Caco-2 (cell line): Measurements from ENCODE around the gene TSPAN14. TPM values are rescaled to one million over a fixed set of nuclear protein-coding genes. Genes with fewer than 3 reads are reported as not detected.

Experiments
- BruUV-seq: library from RNA; stranded (reverse); fragments of 400-500 nt; replicated peaks from 2 replicates; lab custom pipeline; 2021; lab: Mats Ljungman, UMichigan
- CTCF ChIA-PET: fragments of 300-600 bp; sonication (Branson Sonifier 250); formaldehyde crosslinking; loops from one replicate; lab custom pipeline; 2022; ENCODE audit warnings: antibody characterized with exemption; lab: Charles Lee
- POLR2A ChIA-PET: fragments of 300-600 bp; sonication (Branson Sonifier 250); formaldehyde crosslinking; loops from one replicate; lab custom pipeline; 2022; ENCODE audit warnings: antibody characterized with exemption; lab: Charles Lee
- DNase-seq, 2 experiments: peaks; one replicate each; pipeline versions ENCODE4 v3.0.0 to v3.0.0-alpha.2; 2020 to 2022
- H3K27me3 ChIP-seq: replicated peaks from 2 replicates; pipeline ENCODE4 v1.6.0; 2011; ENCODE audit warnings: low read length; ENCODE audit not compliant: control insufficient read depth, insufficient read depth
- H3K36me3 ChIP-seq: 2 replicates; pipeline ENCODE4 v1.5.1; 2011; ENCODE audit warnings: low read length; ENCODE audit not compliant: control insufficient read depth, insufficient read depth
- H3K4me1 ChIP-seq: fragments of 250-450 bp; sonication (Bioruptor Pico); 2 replicates; pipeline ENCODE4 v1.5.1; 2020; ENCODE audit warnings: mild to moderate bottlenecking
- H3K4me3 ChIP-seq: 2 replicates; pipeline ENCODE4 v1.5.1; 2011; ENCODE audit warnings: low read depth, mild to moderate bottlenecking, control low read depth, low read length
- H3K9me3 ChIP-seq: fragments of 250-450 bp; sonication (Bioruptor Pico); 2 replicates; pipeline ENCODE4 v1.5.1; 2020; ENCODE audit warnings: mild to moderate bottlenecking, moderate library complexity
- H3K27ac Mint-ChIP-seq: one replicate; pipeline ENCODE4 v1.8.0; 2022; ENCODE audit warnings: mixed read lengths; ENCODE audit not compliant: unreplicated experiment
- H3K27me3 Mint-ChIP-seq: one replicate; pipeline ENCODE4 v1.8.0; 2022; ENCODE audit warnings: mixed read lengths; ENCODE audit not compliant: insufficient read depth, unreplicated experiment
- H3K36me3 Mint-ChIP-seq: one replicate; pipeline ENCODE4 v1.8.0; 2022; ENCODE audit warnings: mild to moderate bottlenecking, mixed read lengths; ENCODE audit not compliant: insufficient read depth, unreplicated experiment
- H3K4me1 Mint-ChIP-seq: one replicate; pipeline ENCODE4 v1.8.0; 2022; ENCODE audit warnings: low read depth, mixed read lengths; ENCODE audit not compliant: unreplicated experiment
- H3K4me3 Mint-ChIP-seq: one replicate; pipeline ENCODE4 v1.8.0; 2022; ENCODE audit warnings: mild to moderate bottlenecking, moderate library complexity, mixed read lengths; ENCODE audit not compliant: unreplicated experiment
- H3K9me3 Mint-ChIP-seq: one replicate; pipeline ENCODE4 v1.8.0; 2022; ENCODE audit warnings: mixed read lengths; ENCODE audit not compliant: unreplicated experiment
- CTCF ChIP-seq, 2 experiments: fragments of 200-600 bp in 1 of 2; IDR thresholded peaks; 1 replicate in 1 of 2; 2 replicates in 1 of 2; pipeline versions ENCODE4 v1.5.1 to v1.8.0; 2011 to 2022; ENCODE audit warnings: antibody characterized with exemption in 1 of 2, control low read depth in 1 of 2, inconsistent platforms in 1 of 2, low read depth in 1 of 2, low read length in 1 of 2, mild to moderate bottlenecking in 1 of 2, moderate library complexity in 1 of 2; ENCODE audit not compliant: insufficient read depth in 1 of 2, severe bottlenecking in 1 of 2, unreplicated experiment in 1 of 2
- intact Hi-C: fragments of 100-400 bp; cut with micrococcal nuclease; formaldehyde crosslinking; loops from one replicate; pipeline ENCODE4 v1.10.0; 2022; ENCODE audit not compliant: unreplicated experiment
- total RNA-seq: library from RNA; stranded (reverse); gene quantifications from 2 replicates; pipeline ENCODE4 v1.2.3, GENCODE V29; 2022

Gene TSPAN14
- total RNA-seq, 1 experiment from 2014 or later: 140 TPM

- no peaks in the 10 kb centered on the region for H3K36me3 ChIP-seq
- H3K27me3 ChIP-seq: no peaks in the 10 kb centered on the region
- Mint-ChIP-seq H3K4me3 (no peak overlapping the region), H3K27me3 (no peaks in the 10 kb centered on the region), H3K27ac (peak overlapping the region; percentile 54), H3K9me3 (no peaks in the 10 kb centered on the region), H3K4me1 (peaks cover 50% of the 10 kb centered on the region), H3K36me3 (peaks cover 56% of the 10 kb centered on the region)
- no peaks in the 10 kb centered on the region for H3K9me3 ChIP-seq
- TF ChIP-seq CTCF (IDR thresholded peaks at IDR 0.05; ENCODE audit: insufficient read depth in 1 of 2, low read depth in 1 of 2, low read length in 1 of 2, severe bottlenecking in 1 of 2, unreplicated experiment in 1 of 2): no peak
- intact Hi-C loops: no loop called here
- ChIA-PET CTCF (interaction anchor here (0.6 to 4.0 kb wide), 4 partner anchors 14 to 47 kb away, joined by 4 to 55 read pairs (median 13); no protein-coding TSS in a partner anchor), POLR2A (no interaction called here)
- BruUV-seq: no TSS peak
- H3K4me3 ChIP-seq: no peak overlapping the region
- no peak for DNase-seq
- peaks cover 69% of the 10 kb centered on the region for H3K4me1 ChIP-seq
These were observed 4.5 kb downstream of the TSPAN14 start for GRCh38 chr10:80458638-80459037.

GRCh38 chr10:80459047-80459865, 5.1 kb downstream of the TSPAN14 start:
- Mint-ChIP-seq H3K9me3 (no peaks in the 10 kb centered on the region), H3K4me1 (peaks cover 56% of the 10 kb centered on the region), H3K36me3 (peaks cover 56% of the 10 kb centered on the region), H3K4me3 (peak overlapping the region; percentile 16), H3K27ac (peak overlapping the region; percentile 70), H3K27me3 (no peaks in the 10 kb centered on the region)
- ChIA-PET CTCF (interaction anchor here (0.6 to 4.0 kb wide), 4 partner anchors 15 to 46 kb away, joined by 4 to 55 read pairs (median 13); no protein-coding TSS in a partner anchor), POLR2A (interaction anchor here (1.7 kb wide), 1 partner anchor 46 kb away, joined by 10 read pairs; no protein-coding TSS in a partner anchor)
- H3K4me3 ChIP-seq: no peak overlapping the region
- H3K27me3 ChIP-seq: no peaks in the 10 kb centered on the region
- no peaks in the 10 kb centered on the region for H3K9me3 ChIP-seq
- BruUV-seq: no TSS peak
- intact Hi-C loops: no loop called here
- H3K4me1 ChIP-seq: peaks cover 76% of the 10 kb centered on the region
- no peaks in the 10 kb centered on the region for H3K36me3 ChIP-seq
- DNase-seq: no peak
- TF ChIP-seq CTCF (IDR thresholded peaks at IDR 0.05; ENCODE audit: insufficient read depth in 1 of 2, low read depth in 1 of 2, low read length in 1 of 2, severe bottlenecking in 1 of 2, unreplicated experiment in 1 of 2): no peak

GRCh38 chr10:80460399-80461207, 6.5 kb downstream of the TSPAN14 start:
- Mint-ChIP-seq H3K27me3 (no peaks in the 10 kb centered on the region), H3K4me3 (peak overlapping the region; percentile 43), H3K36me3 (peaks cover 52% of the 10 kb centered on the region), H3K4me1 (peaks cover 64% of the 10 kb centered on the region), H3K27ac (peak overlapping the region; percentile 70), H3K9me3 (no peaks in the 10 kb centered on the region)
- Histone ChIP-seq H3K4me1 (peaks cover 83% of the 10 kb centered on the region), H3K36me3 (no peaks in the 10 kb centered on the region), H3K4me3 (no peak overlapping the region), H3K9me3 (no peaks in the 10 kb centered on the region), H3K27me3 (no peaks in the 10 kb centered on the region)
- no peak for TF ChIP-seq CTCF (IDR thresholded peaks at IDR 0.05; ENCODE audit: insufficient read depth in 1 of 2, low read depth in 1 of 2, low read length in 1 of 2, severe bottlenecking in 1 of 2, unreplicated experiment in 1 of 2)
- intact Hi-C loops: loop anchor here (1.0 kb wide), 1 partner anchor 46 kb away; no protein-coding TSS in a partner anchor
- ChIA-PET POLR2A (interaction anchor here (0.6 to 1.7 kb wide), 4 partner anchors 38 to 53 kb away, joined by 3 to 10 read pairs (median 3); no protein-coding TSS in a partner anchor), CTCF (interaction anchor here (0.9 to 4.0 kb wide), 4 partner anchors 11 to 45 kb away, joined by 3 to 55 read pairs (median 12); no protein-coding TSS in a partner anchor)
- no TSS peak for BruUV-seq
- DNase-seq: peak; percentile 88 to 89
